CD4-positive, alpha-beta T cell treated with Interleukin-21 for 1 hour (primary cell): ENCODE data around the gene FOXS1.

ENCODE experiments used
- DNase-seq: peaks from one replicate; pipeline ENCODE4 v3.0.0-alpha.2; 2020

The FOXS1 gene

GRCh38 chr20:31860390-31861134, 15.2 kb upstream of the FOXS1 start:
- DNase-seq, result no peak

GRCh38 chr20:31859998-31860380, 14.6 kb upstream of the FOXS1 start:
- no peak for DNase-seq

- DNase-seq, result no peak
Measured at GRCh38 chr20:31859266-31859997, 14.0 kb upstream of the FOXS1 start.

- no peak for DNase-seq
Measured at GRCh38 chr20:31858760-31859083, 13.3 kb upstream of the FOXS1 start.

- no peak for DNase-seq
Measured at GRCh38 chr20:31857861-31858759, 12.7 kb upstream of the FOXS1 start.

- no peak for DNase-seq
Measured at GRCh38 chr20:31856516-31856915, 11.1 kb upstream of the FOXS1 start.

- DNase-seq, result no peak
Measured at GRCh38 chr20:31853481-31853880, 8.1 kb upstream of the FOXS1 start.

- DNase-seq, result no peak
Measured at GRCh38 chr20:31851240-31851955, 6.0 kb upstream of the FOXS1 start.

- no peak for DNase-seq
Measured at GRCh38 chr20:31849306-31849930, 4.0 kb upstream of the FOXS1 start.

- DNase-seq, result no peak
Measured at GRCh38 chr20:31848088-31848999, 2.9 kb upstream of the FOXS1 start.

- DNase-seq, result no peak
Measured at GRCh38 chr20:31846793-31847138, 1.4 kb upstream of the FOXS1 start.

- no peak for DNase-seq
Measured at GRCh38 chr20:31844737-31845299, 586 bp downstream of the FOXS1 start.

- no peak for DNase-seq
Measured at GRCh38 chr20:31843881-31844280, 1.5 kb downstream of the FOXS1 start.

- DNase-seq, result no peak
Measured at GRCh38 chr20:31843288-31843687, 2.1 kb downstream of the FOXS1 start.

- no peak for DNase-seq
Measured at GRCh38 chr20:31842471-31843157, 2.8 kb downstream of the FOXS1 start.

GRCh38 chr20:31841928-31842327, 3.5 kb downstream of the FOXS1 start:
- no peak for DNase-seq

- DNase-seq, result no peak
Measured at GRCh38 chr20:31840906-31841816, 4.2 kb downstream of the FOXS1 start.

- DNase-seq, result no peak
Measured at GRCh38 chr20:31839782-31840487, 5.5 kb downstream of the FOXS1 start.
